PC-9 (cell line): Measurements from ENCODE around the gene LRRC8C. TPM values are rescaled to one million over a fixed set of nuclear protein-coding genes. Genes with fewer than 3 reads are reported as not detected.

Experiments
- BruUV-seq: library from RNA; stranded (reverse); fragments of 400-500 nt; replicated peaks from 2 replicates; lab custom pipeline; 2021; lab: Mats Ljungman, UMichigan
- CTCF ChIA-PET: fragments of 300-600 bp; sonication (Branson Sonifier 250); formaldehyde crosslinking; loops from one replicate; lab custom pipeline; 2022; ENCODE audit warnings: antibody characterized with exemption; lab: Charles Lee
- POLR2A ChIA-PET: fragments of 300-600 bp; sonication (Branson Sonifier 250); formaldehyde crosslinking; loops from one replicate; lab custom pipeline; 2022; ENCODE audit warnings: antibody characterized with exemption; ENCODE audit not compliant: unreplicated experiment; lab: Charles Lee
- DNase-seq, 2 experiments: peaks; one replicate each; pipeline versions ENCODE4 v3.0.0 to v3.0.0-alpha.2; 2015 to 2022; ENCODE audit warnings: mixed read lengths in 1 of 2
- H2AFZ ChIP-seq: fragments of 200-600 bp; sonication (generic); 2 replicates; pipeline ENCODE4 v1.8.1; 2017; ENCODE audit warnings: antibody characterized with exemption
- H3F3A ChIP-seq: fragments of 200-600 bp; sonication (generic); 2 replicates; pipeline ENCODE4 v1.8.1; 2017; ENCODE audit warnings: antibody characterized with exemption, mild to moderate bottlenecking, low read depth; ENCODE audit not compliant: insufficient read depth
- H3K27ac ChIP-seq: fragments of 200-600 bp; sonication (generic); 2 replicates; pipeline ENCODE4 v1.6.1; 2016; ENCODE audit warnings: mixed run types
- H3K27me3 ChIP-seq: fragments of 200-600 bp; sonication (generic); 2 replicates; pipeline ENCODE4 v1.6.1; 2016; ENCODE audit warnings: low read depth, mixed run types; ENCODE audit not compliant: insufficient read depth
- H3K36me3 ChIP-seq: fragments of 200-600 bp; sonication (generic); 2 replicates; pipeline ENCODE4 v1.6.1; 2016; ENCODE audit warnings: low read depth, mixed run types
- H3K4me1 ChIP-seq: fragments of 200-600 bp; sonication (generic); replicated peaks from 2 replicates; pipeline ENCODE4 v1.6.1; 2016; ENCODE audit warnings: mixed run types; ENCODE audit not compliant: insufficient read depth
- H3K4me2 ChIP-seq: fragments of 200-600 bp; sonication (generic); 2 replicates; pipeline ENCODE4 v1.6.1; 2017; ENCODE audit warnings: mixed run types
- H3K4me3 ChIP-seq: fragments of 200-600 bp; sonication (generic); 2 replicates; pipeline ENCODE4 v1.6.1; 2016; ENCODE audit warnings: mixed run types
- H3K79me2 ChIP-seq: fragments of 200-600 bp; sonication (generic); 2 replicates; pipeline ENCODE4 v1.6.1; 2017; ENCODE audit warnings: low read depth, mixed run types
- H3K9me2 ChIP-seq: fragments of 200-600 bp; sonication (generic); 2 replicates; pipeline ENCODE4 v1.8.1; 2017; ENCODE audit warnings: mild to moderate bottlenecking; ENCODE audit not compliant: insufficient read depth
- H3K9me3 ChIP-seq: fragments of 200-600 bp; sonication (generic); 2 replicates; pipeline ENCODE4 v1.8.1; 2016; ENCODE audit warnings: low read depth; ENCODE audit not compliant: insufficient read depth
- H4K20me1 ChIP-seq: fragments of 200-600 bp; sonication (generic); 2 replicates; pipeline ENCODE4 v1.8.1; 2017; ENCODE audit not compliant: insufficient read depth
- CTCF ChIP-seq: fragments of 200-600 bp; sonication (generic); conservative IDR thresholded peaks from 2 replicates; pipeline ENCODE4 v1.6.1; 2017; ENCODE audit warnings: mixed run types, antibody characterized with exemption, mild to moderate bottlenecking, moderate library complexity
- EZH2 ChIP-seq: fragments of 200-600 bp; sonication (generic); IDR thresholded peaks from 2 replicates; pipeline ENCODE4 v1.8.0; 2017; ENCODE audit warnings: antibody characterized with exemption, low read depth
- intact Hi-C: fragments of 100-400 bp; cut with micrococcal nuclease; formaldehyde crosslinking; loops from one replicate; pipeline ENCODE4 v1.10.0; 2022; ENCODE audit not compliant: unreplicated experiment
- total RNA-seq: library from RNA; stranded (reverse); gene quantifications from 2 replicates; pipeline ENCODE4 v1.2.3, GENCODE V29; 2021

Gene LRRC8C
- total RNA-seq, 1 experiment from 2014 or later = 2.2 TPM

- CTCF ChIA-PET = no interaction called here
- no peaks in the 10 kb centered on the region for H3K79me2 ChIP-seq
- no peak overlapping the region for H3K4me3 ChIP-seq
- H3K27me3 ChIP-seq = no peaks in the 10 kb centered on the region
- no peaks in the 10 kb centered on the region; the same call in 1 of the 2 replicates for H3K9me2 ChIP-seq
- no peaks in the 10 kb centered on the region for H3K4me1 ChIP-seq
- H3K36me3 ChIP-seq = no peaks in the 10 kb centered on the region
- H3K4me2 ChIP-seq = no peak overlapping the region
- no peak for DNase-seq
- no peaks in the 10 kb centered on the region for H4K20me1 ChIP-seq
- no TSS peak for BruUV-seq
- H3K9me3 ChIP-seq = no peaks in the 10 kb centered on the region
- intact Hi-C loops = no loop called here
- TF ChIP-seq EZH2 (no peak), CTCF (no peak)
- POLR2A ChIA-PET = interaction anchor here (0.7 kb wide), 1 partner anchor 139 kb away, joined by 3 read pairs; no protein-coding TSS in a partner anchor
- H3F3A ChIP-seq = no peaks in the 10 kb centered on the region
- no peak overlapping the region for H2AFZ ChIP-seq
- no peak overlapping the region for H3K27ac ChIP-seq
Measured at GRCh38 chr1:89727517-89728312, 94.8 kb downstream of the LRRC8C start.

DNA sequence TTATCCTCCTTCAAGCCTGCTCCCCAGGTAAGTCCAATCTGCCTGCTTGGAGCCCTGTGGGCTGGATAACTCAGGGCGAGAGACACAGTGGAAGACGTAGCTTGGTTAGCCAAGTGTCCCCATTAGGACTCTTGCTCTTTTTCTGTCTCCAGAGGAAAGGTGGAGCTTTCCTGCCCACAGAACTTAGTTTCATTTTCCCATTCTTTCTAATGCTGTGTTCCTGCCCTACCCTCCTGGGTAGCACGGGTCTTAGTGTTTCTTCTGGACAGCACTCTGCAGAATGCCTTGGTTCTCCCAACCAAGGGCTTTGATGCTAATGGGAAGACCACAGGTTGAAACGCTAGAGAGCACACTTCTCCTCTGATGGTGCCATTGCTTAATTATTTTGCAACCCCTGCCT lies 95.5 kb downstream of the LRRC8C start:
- Histone ChIP-seq H3K27ac (no peak overlapping the region), H3K4me1 (no peaks in the 10 kb centered on the region), H3K79me2 (no peaks in the 10 kb centered on the region), H3K4me3 (no peak overlapping the region), H3K27me3 (no peaks in the 10 kb centered on the region), H3K4me2 (no peak overlapping the region), H2AFZ (no peak overlapping the region), H3F3A (no peaks in the 10 kb centered on the region), H4K20me1 (no peaks in the 10 kb centered on the region), H3K36me3 (no peaks in the 10 kb centered on the region), H3K9me2 (no peaks in the 10 kb centered on the region; the same call in 1 of the 2 replicates), H3K9me3 (no peaks in the 10 kb centered on the region)
- BruUV-seq = no TSS peak
- ChIA-PET POLR2A (no interaction called here), CTCF (no interaction called here)
- DNase-seq = no peak
- TF ChIP-seq CTCF = no peak
- no peak for TF ChIP-seq EZH2
- intact Hi-C loops = no loop called here

GRCh38 chr1:89732206-89732605 lies 99.3 kb downstream of the LRRC8C start:
- Histone ChIP-seq H3K36me3 (no peaks in the 10 kb centered on the region), H3K4me3 (no peak overlapping the region), H3K27me3 (no peaks in the 10 kb centered on the region), H3K9me3 (no peaks in the 10 kb centered on the region), H3K9me2 (no peaks in the 10 kb centered on the region; the same call in 1 of the 2 replicates), H4K20me1 (no peaks in the 10 kb centered on the region), H3K27ac (no peak overlapping the region), H3K4me2 (no peak overlapping the region), H3K4me1 (no peaks in the 10 kb centered on the region), H3F3A (no peaks in the 10 kb centered on the region), H3K79me2 (no peaks in the 10 kb centered on the region), H2AFZ (no peak overlapping the region)
- ChIA-PET CTCF (no interaction called here), POLR2A (no interaction called here)
- DNase-seq = no peak
- BruUV-seq = no TSS peak
- intact Hi-C loops = no loop called here
- no peak for TF ChIP-seq CTCF
- TF ChIP-seq EZH2 = no peak
